Dendritic cell treated with granulocyte-macrophage colony-stimulating factor and Interleukin-4, amounts not matched to agents 40 ng/mL and 50 ng/mL, for 4 days (primary cell): ENCODE data around the gene RAB15.

Experiments used
- H3K27ac Mint-ChIP-seq: one replicate; pipeline ENCODE4 v1.8.0; 2022; ENCODE audit warnings: mild to moderate bottlenecking, mixed read lengths
- H3K27me3 Mint-ChIP-seq: one replicate; pipeline ENCODE4 v1.8.0; 2022; ENCODE audit warnings: mild to moderate bottlenecking, mixed read lengths
- H3K36me3 Mint-ChIP-seq: one replicate; pipeline ENCODE4 v1.8.0; 2022; ENCODE audit warnings: low read depth, mixed read lengths
- H3K4me1 Mint-ChIP-seq: one replicate; pipeline ENCODE4 v1.8.0; 2022; ENCODE audit warnings: low read depth, mixed read lengths
- H3K4me3 Mint-ChIP-seq: one replicate; pipeline ENCODE4 v1.8.0; 2022; ENCODE audit warnings: mild to moderate bottlenecking, moderate library complexity, mixed read lengths
- H3K9me3 Mint-ChIP-seq: one replicate; pipeline ENCODE4 v1.8.0; 2022; ENCODE audit warnings: mixed read lengths
- intact Hi-C: fragments of 100-400 bp; cut with micrococcal nuclease; formaldehyde crosslinking; loops from one replicate; pipeline ENCODE4 v1.15.0; 2022

Gene RAB15

DNA sequence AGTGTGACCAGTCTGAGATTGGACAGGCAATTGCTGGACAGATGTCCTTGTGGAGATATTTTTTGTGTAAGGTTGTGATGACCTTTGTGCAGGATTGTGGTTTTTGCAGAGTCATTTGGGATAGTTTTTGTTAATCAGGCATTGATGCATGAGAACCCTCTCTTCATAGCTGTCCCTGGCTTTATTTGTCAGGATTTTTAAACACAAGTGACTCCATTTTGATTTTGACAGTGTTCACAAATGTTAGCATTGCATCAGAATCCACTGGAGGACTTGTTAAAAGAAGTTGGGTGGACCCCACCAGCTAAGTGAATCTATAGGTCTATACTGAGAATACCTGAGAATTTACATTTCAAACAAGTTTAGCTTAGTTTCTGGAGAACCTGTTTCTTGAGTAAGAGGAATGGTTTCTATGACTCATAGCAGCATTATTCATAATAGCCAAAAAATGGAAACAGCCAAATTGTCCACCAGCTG lies 26.4 kb upstream of the RAB15 start:
- Mint-ChIP-seq H3K4me1 (peaks cover 23% of the 10 kb centered on the region), H3K9me3 (no peaks in the 10 kb centered on the region), H3K27ac (no peak overlapping the region), H3K4me3 (no peak overlapping the region), H3K27me3 (no peaks in the 10 kb centered on the region), H3K36me3 (no peaks in the 10 kb centered on the region)
- intact Hi-C loops: no loop called here

DNA sequence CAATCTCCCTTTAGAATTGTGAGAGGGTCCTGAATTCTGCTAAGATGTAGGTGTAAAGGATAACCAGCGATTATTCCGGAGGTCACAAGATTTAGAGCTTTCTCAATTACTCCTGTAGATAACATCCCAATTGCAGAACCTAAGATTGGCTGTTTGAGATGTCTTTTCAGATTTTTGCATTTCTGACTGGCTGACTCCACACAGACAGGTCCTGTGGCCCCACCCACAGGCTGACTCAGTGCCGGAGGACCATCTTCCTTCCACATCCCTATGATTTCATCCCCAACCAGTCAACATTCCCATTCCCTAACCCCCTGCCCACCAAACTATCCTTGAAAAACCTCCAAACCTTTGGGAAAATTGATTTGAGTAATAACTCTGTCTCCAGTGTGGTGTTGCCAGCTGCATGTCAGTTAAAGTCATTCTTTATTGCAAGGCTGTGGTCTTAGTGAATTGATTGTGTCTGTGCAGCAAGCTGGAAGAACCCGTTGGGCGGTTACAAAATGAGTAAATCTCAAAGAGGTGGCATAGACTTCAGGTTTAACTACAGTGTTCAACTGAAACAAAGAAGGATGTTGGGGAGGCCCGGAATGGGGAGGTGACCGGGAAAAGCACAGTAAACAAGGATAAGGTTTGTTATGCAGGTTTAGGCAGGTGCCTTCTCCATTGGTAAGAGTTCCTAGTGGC lies 25.1 kb upstream of the RAB15 start:
- no peaks in the 10 kb centered on the region for H3K27me3 Mint-ChIP-seq
- H3K36me3 Mint-ChIP-seq: no peaks in the 10 kb centered on the region
- intact Hi-C loops: no loop called here
- no peaks in the 10 kb centered on the region for H3K9me3 Mint-ChIP-seq
- H3K27ac Mint-ChIP-seq: no peak overlapping the region
- peaks cover 15% of the 10 kb centered on the region for H3K4me1 Mint-ChIP-seq
- H3K4me3 Mint-ChIP-seq: no peak overlapping the region

DNA sequence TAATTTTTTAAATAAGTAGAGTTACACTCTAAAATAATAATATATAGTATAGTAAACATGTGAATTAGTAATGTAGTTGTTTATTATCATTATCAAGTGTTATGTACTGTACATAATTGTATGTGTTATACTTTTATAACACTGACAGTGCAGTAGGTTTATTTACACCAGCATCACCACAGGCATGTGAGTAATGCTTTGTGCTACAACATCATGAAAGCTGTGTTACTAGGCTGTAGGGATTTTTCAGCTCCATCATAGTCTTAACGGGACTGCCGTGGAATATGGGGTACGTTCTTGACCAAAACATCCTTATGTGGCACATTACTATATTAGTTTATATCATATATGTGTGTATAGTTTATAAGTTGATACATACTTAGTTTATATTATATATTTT lies 23.2 kb upstream of the RAB15 start:
- intact Hi-C loops: no loop called here
- H3K36me3 Mint-ChIP-seq: no peaks in the 10 kb centered on the region
- no peak overlapping the region for H3K27ac Mint-ChIP-seq
- H3K27me3 Mint-ChIP-seq: no peaks in the 10 kb centered on the region
- H3K4me3 Mint-ChIP-seq: no peak overlapping the region
- H3K4me1 Mint-ChIP-seq: peaks cover 29% of the 10 kb centered on the region
- no peaks in the 10 kb centered on the region for H3K9me3 Mint-ChIP-seq

DNA sequence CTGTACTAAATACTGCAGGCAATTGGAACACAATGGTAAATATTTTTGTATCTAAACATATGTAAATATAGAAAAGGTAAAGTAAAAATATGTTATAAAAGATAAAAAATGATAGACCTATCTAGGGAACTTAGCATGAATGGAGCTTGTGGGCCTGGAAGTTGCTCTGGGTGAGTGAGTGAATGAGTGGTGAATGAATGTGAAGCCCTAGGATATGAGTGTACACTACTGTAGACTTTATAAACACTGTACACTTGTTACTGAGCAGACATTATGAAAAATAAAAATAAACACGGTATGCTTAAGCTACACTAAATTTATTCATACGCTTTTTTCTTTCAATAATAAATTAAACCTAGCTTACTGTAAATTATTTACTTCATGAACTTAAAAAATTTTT lies 22.4 kb upstream of the RAB15 start:
- peaks cover 36% of the 10 kb centered on the region for H3K4me1 Mint-ChIP-seq

DNA sequence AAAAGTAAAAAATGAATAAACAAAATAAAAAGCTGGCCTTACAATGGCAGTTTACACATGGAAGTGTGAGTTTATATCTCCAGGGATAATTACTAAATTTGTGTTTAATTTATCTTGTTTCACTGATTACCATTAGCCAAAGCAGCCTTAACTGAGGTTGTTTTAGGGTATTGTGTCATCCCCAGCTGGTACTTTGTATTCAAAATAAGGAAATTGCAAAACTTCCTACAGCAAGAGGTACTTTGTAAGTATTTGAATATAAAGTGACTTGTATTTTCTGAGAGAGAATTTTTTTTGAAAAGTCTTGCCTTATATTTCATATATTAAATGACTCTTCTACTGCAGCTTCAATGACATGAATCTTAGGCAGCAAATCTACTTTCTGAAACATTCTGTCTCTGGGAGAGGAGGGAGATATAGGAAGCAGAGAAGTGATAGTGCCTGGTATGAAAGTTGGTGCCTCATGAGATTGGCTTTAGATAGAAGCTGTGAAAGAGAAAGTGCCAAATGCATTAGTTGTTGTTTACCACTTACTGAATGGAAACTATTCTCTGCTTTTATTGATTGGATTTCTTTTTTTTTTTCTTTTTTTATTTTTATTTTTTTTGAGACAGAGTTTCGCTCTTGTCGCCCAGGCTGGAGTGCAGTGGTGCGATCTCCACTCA lies 21.3 kb upstream of the RAB15 start:
- no peaks in the 10 kb centered on the region for H3K36me3 Mint-ChIP-seq
- peaks cover 36% of the 10 kb centered on the region for H3K4me1 Mint-ChIP-seq
- H3K27ac Mint-ChIP-seq: peak overlapping the region; percentile 37
- H3K4me3 Mint-ChIP-seq: no peak overlapping the region
- no peaks in the 10 kb centered on the region for H3K27me3 Mint-ChIP-seq
- intact Hi-C loops: no loop called here
- H3K9me3 Mint-ChIP-seq: no peaks in the 10 kb centered on the region

More for the DNA sequence above, 22.4 kb upstream of the RAB15 start:
- H3K4me3 Mint-ChIP-seq: no peak overlapping the region
- H3K9me3 Mint-ChIP-seq: no peaks in the 10 kb centered on the region
- no peaks in the 10 kb centered on the region for H3K36me3 Mint-ChIP-seq
- no peak overlapping the region for H3K27ac Mint-ChIP-seq
- intact Hi-C loops: no loop called here
- no peaks in the 10 kb centered on the region for H3K27me3 Mint-ChIP-seq

DNA sequence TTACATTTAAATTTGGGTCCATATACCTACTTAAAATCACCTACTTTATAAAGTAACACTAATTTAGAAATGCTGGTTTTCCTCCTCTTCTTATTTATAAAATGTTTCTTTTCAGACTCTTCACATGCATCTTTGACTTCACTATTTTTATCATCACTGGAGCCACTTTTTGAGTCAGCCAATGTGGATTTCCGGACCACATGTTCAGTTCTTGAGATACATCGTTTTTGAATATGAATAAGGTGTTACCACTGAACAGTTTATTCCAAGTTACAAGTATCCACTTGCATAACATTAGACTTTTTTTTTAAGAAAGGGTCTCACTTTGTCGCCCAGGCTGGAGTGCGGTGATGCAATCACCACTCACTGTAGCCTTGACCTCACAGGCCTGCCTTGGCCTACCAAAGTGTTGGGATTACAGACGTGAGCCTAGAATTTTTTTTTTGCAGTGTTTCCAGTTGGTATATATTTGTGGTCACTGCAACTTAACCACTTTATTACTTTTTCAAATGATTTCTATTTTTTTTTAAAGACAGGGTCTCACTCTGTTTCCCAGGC lies 20.3 kb upstream of the RAB15 start:
- H3K27ac Mint-ChIP-seq: no peak overlapping the region
- H3K27me3 Mint-ChIP-seq: no peaks in the 10 kb centered on the region
- no peaks in the 10 kb centered on the region for H3K9me3 Mint-ChIP-seq
- intact Hi-C loops: no loop called here
- peaks cover 30% of the 10 kb centered on the region for H3K4me1 Mint-ChIP-seq
- no peak overlapping the region for H3K4me3 Mint-ChIP-seq
- no peaks in the 10 kb centered on the region for H3K36me3 Mint-ChIP-seq

DNA sequence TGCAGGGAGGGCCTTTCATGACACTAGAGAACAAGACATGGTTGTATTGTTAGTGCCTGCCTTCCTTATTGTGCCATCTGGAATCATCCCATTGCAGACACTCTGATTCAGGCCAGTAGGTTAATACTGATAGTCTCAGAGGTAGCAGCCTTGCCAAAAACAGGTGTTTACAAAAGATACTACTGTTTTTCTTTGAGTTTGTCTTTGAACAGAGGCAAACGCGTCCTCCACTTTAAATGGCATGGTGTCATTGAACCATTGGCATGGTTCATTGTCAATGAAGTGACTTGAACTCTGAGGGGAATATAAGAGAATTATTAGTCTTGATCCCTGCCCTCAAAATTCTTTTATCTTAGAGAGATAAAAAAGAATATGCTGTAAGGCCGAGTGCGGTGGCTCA lies 18.8 kb upstream of the RAB15 start:
- H3K36me3 Mint-ChIP-seq: peaks cover 8% of the 10 kb centered on the region
- no peaks in the 10 kb centered on the region for H3K9me3 Mint-ChIP-seq
- intact Hi-C loops: no loop called here
- no peak overlapping the region for H3K4me3 Mint-ChIP-seq
- H3K4me1 Mint-ChIP-seq: peaks cover 30% of the 10 kb centered on the region
- peaks cover 1% of the 10 kb centered on the region for H3K27me3 Mint-ChIP-seq
- H3K27ac Mint-ChIP-seq: no peak overlapping the region

DNA sequence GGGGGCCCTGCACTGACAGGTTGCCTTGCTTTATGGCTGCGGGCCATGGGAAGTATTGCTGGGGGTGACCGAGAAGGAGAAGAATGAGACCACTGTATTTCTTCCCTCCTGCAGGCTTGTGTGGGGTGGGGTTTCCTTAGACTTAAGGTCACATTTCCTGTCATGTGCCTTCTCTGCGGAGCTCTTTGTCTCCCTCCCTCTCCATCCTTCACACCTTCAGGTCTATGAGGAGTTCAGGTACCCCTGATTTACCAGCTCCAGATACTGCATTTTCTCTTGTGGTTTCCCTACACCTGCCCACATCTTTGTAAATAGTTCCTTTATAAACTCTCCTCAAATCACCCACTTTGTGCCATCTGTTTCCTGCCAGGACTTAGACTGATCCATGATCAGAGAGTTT lies 18.2 kb upstream of the RAB15 start:
- Mint-ChIP-seq H3K4me1 (peaks cover 31% of the 10 kb centered on the region), H3K27ac (peak overlapping the region; percentile 22), H3K4me3 (no peak overlapping the region), H3K9me3 (no peaks in the 10 kb centered on the region), H3K36me3 (peaks cover 8% of the 10 kb centered on the region), H3K27me3 (peaks cover 3% of the 10 kb centered on the region)
- intact Hi-C loops: no loop called here

DNA sequence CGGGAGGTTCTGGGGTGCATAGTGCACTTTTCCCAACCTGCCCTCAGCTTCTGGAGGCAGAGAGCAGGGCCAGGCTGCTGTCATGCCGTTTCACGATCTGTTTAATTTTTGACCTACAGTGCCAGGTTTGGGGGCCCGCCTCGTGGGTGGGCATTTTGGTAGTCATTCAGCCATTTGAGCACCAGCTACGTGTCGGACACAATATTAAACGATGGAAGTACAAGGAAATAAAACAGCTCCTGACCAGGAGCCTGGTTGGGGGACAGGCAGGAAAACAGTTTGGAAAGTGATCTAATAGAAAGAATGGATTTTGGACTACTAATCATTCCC lies 15.3 kb upstream of the RAB15 start:
- Mint-ChIP-seq H3K27me3 (peaks cover 11% of the 10 kb centered on the region), H3K9me3 (no peaks in the 10 kb centered on the region), H3K36me3 (peaks cover 8% of the 10 kb centered on the region), H3K27ac (peak overlapping the region; percentile 96), H3K4me1 (peaks cover 35% of the 10 kb centered on the region), H3K4me3 (peak overlapping the region; percentile 99)
- intact Hi-C loops: loop anchor here (1.0 to 5.0 kb wide), 5 partner anchors 33 to 425 kb away; partner anchors contain the start of genes CHURC1, FUT8 and MAX

DNA sequence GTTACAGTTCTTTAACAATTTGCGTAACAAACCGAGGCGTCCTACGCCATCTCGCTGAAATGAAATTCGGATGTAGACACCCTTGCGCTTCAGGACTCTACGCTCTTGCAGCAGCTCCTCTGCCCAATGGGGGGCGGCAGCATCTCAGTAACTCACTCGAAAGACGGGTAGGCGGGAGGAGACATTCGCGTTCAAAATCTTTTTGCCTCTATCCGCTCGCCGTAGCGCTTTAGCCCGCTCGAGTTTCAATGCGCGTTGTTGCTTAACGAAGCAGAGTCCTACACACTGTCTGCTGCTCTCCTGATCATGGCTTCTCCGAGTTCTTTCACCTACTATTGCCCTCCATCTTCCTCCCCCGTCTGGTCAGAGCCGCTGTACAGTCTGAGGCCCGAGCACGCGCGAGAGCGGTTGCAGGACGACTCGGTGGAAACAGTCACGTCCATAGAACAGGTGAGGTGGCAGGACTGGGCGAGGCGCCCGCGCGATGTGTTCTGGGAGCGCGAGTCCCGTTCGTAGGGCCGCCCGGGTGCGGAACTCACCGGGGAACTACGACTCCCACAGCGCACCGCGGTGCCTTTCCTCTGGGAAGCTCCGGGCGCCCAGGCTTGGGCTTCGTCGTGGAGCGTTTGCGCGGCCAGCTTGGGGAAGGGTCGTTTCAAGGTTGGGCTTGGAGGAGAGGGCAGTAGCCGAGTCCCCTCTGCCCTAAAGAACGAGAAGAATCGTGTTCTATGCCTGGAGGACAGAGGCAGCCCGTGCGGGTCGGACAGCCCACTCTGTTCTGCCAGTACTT lies 14.7 kb upstream of the RAB15 start, which contains the start of gene FNTB:
TSS of gene FNTB (plus strand) at position 248 of the 790 bp plus-strand sequence. CDS start at position 307, 59 bp downstream.
- Mint-ChIP-seq H3K36me3 (peaks cover 8% of the 10 kb centered on the region), H3K4me3 (peak within 1 kb of the TSS; percentile 99), H3K27me3 (peaks cover 14% of the 10 kb centered on the region), H3K4me1 (peaks cover 30% of the 10 kb centered on the region), H3K27ac (peak within 1 kb of the TSS; percentile 96), H3K9me3 (no peaks in the 10 kb centered on the region)
- intact Hi-C loops: loop anchor here (1.0 to 5.0 kb wide), 5 partner anchors 34 to 426 kb away; partner anchors contain the start of genes CHURC1, FUT8 and MAX

DNA sequence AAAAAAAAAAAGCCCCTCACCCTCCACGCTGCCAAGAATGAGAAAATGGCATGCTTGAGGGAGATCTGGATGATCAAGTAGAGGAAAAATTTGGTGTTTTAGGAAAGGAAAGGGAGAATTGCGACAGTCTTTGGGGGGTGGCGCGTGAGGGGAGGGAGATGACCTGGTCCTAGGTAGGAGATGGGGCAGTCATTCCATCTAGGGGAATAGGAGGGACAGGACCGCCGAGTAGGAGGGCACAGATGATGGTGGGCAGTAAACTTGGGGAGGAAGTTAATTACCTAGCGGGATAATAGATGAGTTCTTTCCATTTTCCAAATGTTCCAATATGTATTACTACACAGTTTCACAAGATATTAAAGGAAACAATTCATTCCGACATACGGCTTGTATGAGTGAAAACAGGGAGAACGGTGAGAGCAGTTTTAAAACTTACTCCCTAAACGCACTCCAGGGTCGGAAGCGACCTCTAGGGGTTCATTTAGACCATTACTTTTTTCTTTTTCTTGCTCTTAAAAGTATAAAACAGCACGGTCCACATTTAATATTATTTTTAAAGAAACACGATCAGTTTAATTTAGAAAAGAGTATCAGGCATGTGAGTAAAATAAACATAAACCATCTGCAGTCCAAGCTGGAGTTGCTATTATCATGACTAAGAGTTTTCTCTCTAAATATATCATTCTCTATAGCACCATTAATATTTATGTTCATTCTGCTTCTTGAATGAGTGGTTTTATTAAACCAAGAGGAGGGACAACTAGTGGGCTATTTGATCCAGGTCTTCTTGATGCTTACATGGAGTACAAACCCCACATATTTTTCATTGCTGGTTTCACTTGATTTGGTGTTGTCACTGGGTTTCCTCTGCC lies 11.5 kb upstream of the RAB15 start:
- no peak overlapping the region for H3K4me3 Mint-ChIP-seq
- peaks cover 19% of the 10 kb centered on the region for H3K27me3 Mint-ChIP-seq
- peaks cover 12% of the 10 kb centered on the region for H3K4me1 Mint-ChIP-seq
- no peak overlapping the region for H3K27ac Mint-ChIP-seq
- H3K36me3 Mint-ChIP-seq: peaks cover 8% of the 10 kb centered on the region
- no peaks in the 10 kb centered on the region for H3K9me3 Mint-ChIP-seq
- intact Hi-C loops: loop anchor here (1.0 kb wide), 1 partner anchor 160 kb away; no protein-coding TSS in a partner anchor

DNA sequence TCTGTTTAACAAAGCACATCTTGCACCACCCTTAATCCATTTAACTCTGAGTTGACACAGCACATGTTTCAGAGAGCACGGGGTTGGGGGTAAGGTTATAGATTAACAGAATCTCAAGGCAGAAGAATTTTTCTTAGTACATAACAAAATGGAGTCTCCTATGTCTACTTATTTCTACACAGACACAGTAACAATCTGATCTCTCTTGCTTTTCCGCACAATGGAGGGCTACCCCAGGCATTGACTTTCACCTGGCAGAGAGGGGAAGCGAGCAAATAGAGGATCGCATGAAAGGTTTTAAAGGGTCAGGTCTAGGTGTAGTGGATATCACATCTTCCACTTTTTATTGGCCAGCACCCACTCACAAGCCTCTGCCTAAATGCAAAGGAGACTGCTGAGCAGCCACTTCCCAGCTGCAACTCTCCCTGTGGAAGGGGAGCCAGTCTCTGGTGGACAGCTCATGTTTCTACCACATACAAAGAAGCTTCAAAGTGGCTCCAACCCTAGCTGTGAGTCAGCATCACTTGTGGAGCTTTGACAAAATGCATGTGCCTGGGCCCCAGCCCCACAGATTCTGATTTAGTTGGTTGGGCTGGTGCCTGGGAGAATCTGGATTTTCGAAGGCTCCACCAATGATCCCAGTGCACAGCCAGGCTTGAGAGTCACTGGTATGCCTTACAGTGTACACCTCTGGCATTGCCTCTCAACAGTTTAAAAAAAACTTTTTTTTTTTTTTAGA lies 7.4 kb upstream of the RAB15 start:
- Mint-ChIP-seq H3K4me1 (peaks cover 5% of the 10 kb centered on the region), H3K4me3 (no peak overlapping the region), H3K9me3 (no peaks in the 10 kb centered on the region), H3K27me3 (peaks cover 46% of the 10 kb centered on the region), H3K36me3 (no peaks in the 10 kb centered on the region), H3K27ac (no peak overlapping the region)
- intact Hi-C loops: no loop called here
